NT2/D1 (cell line): Measurements from ENCODE around the gene EMP2.

Experiments used
- YY1 ChIP-seq: IDR thresholded peaks from 2 replicates; pipeline ENCODE4 v1.6.1; 2011; ENCODE audit not compliant: insufficient read length, insufficient read depth
- ZNF274 ChIP-seq: IDR thresholded peaks from 2 replicates; pipeline ENCODE4 v1.6.1; 2011; ENCODE audit warnings: mild to moderate bottlenecking, low read depth, low read length

- TF ChIP-seq YY1, result no peak
- no peak for TF ChIP-seq ZNF274
Observed at GRCh38 chr16:10564591-10564990, 15.8 kb downstream of the EMP2 start.
